GM18499 (cell line): ENCODE results near the gene IYD.

Experiments
- ATAC-seq: cut with Tn5 transposase; IDR thresholded peaks from one replicate; pipeline ENCODE4 v1.9.1; 2021; ENCODE audit warnings: moderate number of reproducible peaks; ENCODE audit not compliant: insufficient read depth, unreplicated experiment

The IYD gene, protein sequence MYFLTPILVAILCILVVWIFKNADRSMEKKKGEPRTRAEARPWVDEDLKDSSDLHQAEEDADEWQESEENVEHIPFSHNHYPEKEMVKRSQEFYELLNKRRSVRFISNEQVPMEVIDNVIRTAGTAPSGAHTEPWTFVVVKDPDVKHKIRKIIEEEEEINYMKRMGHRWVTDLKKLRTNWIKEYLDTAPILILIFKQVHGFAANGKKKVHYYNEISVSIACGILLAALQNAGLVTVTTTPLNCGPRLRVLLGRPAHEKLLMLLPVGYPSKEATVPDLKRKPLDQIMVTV

DNA sequence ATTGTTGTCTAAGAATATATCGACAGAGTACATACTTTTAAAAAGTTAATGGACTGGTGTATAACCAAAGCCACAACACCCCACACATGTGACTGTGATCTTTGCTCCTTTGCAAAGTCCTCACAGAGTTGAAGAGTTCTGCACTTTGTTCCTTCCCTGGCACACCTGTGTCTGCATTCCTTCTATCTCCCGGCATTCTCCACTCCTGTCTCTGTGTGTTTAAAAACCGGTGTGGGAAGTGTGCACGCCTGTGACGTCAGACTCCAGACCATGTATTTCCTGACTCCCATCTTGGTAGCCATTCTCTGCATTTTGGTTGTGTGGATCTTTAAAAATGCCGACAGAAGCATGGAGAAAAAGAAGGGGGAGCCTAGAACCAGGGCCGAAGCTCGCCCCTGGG is at the start of gene IYD:
Gene IYD (plus strand): TSS at position 251 of the 400 bp plus-strand sequence. CDS start 20 bp downstream, at position 271.
- ATAC-seq: no peak

DNA sequence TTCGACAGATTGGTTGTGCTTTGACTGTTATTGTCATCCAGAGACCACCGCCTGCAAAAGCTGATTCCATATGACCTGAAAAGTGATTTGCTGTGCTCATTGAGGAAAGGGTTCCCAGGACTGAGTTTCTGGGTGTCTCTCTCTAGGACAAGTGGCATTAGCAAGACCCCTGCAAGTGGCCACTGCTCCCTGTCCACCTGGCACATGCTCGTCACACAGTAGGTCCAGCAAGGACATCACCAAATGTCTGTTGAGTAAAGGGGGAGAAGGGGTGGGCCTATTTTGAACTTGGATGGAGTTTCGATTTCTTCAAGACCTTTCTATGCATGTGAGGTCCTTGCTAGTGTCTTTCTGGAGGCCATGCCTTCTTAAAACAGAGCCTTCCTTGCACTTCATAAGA is 48.9 kb upstream of the IYD start:
- no peak for ATAC-seq

DNA sequence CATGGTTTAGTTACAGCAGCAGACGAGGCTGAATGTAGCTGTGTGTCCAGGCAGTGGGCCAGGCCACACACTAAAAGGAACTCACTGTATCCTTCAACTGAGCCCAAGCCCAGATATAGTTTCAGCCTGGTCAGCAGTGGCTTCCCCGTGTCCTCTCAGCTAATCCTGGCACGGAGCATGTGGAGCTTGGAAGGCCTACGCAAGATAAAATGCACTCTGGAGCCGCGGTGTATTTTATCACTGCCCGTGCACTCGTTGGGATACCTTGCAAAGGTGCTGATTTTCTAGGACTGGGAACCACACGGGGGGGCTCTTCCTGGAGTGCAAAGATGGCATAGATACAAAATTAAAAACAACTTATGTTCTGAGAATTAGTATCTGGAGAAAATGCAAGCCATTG is 48.4 kb upstream of the IYD start:
- ATAC-seq: no peak

DNA sequence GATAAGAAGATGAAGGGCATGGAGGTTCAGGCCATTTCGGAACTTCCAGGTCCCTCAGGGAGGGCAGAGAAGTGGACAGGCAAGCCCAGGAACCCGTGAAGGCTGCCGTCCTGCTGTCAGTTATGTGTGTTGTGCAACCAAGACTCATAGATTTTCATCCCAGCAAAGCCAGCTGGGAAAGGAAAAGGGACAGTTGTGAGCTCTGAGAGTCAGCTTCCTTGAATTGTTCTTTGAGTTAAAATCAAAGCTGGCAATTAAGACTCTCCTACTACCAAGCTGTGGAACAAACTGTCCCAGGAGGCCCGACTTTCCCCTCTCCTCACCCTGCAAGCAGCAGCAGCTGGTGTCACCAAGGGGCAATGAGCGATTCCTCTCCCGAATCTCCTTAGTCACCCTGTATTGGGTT is 46.3 kb upstream of the IYD start:
- ATAC-seq: no peak

DNA sequence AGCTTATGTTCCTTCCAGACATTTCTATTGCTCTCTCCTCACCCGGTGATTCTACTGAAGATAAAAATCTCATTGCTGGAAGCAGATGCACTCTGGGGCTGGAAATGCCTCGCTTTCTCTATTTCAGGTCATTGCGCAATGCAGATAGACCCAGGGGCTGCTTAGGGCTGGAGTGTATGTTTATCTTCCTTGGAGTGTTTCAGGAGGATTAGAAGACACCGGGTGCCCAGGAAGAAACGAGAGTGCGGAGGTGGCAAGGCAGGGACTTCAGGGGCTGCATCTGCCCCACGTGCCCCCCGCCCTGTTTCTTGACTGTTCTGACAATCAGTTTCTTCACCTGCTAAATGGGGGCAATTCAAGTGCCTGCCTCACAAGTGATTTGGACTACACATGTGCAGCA is 45.6 kb upstream of the IYD start:
- ATAC-seq: no peak

DNA sequence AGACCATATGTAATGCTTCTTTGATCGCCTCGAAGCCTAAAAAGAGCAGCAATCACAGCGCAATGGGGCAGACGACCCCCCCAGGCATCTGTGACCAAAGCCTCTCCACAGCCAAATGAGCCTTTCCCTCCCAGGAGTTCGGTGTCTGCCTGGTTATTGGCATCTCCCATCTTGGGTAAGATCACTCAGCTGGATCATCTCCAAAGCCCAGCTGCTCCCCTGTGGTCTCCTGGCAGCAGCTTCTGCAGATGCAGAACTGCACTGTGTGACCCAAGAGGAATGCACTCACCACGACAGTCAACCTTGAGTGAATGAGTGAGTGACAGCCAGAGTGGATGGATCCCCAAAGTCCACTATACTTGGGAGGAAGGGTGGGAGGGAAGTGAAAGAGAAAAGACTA is 44.8 kb upstream of the IYD start:
- no peak for ATAC-seq

- no peak for ATAC-seq
Measured at GRCh38 chr6:150325066-150325772, 43.6 kb upstream of the IYD start.

GRCh38 chr6:150327117-150327774 is 41.6 kb upstream of the IYD start:
- no peak for ATAC-seq

GRCh38 chr6:150328744-150329405 is 39.9 kb upstream of the IYD start:
- ATAC-seq: no peak

GRCh38 chr6:150331344-150331743 is 37.5 kb upstream of the IYD start:
- no peak for ATAC-seq

DNA sequence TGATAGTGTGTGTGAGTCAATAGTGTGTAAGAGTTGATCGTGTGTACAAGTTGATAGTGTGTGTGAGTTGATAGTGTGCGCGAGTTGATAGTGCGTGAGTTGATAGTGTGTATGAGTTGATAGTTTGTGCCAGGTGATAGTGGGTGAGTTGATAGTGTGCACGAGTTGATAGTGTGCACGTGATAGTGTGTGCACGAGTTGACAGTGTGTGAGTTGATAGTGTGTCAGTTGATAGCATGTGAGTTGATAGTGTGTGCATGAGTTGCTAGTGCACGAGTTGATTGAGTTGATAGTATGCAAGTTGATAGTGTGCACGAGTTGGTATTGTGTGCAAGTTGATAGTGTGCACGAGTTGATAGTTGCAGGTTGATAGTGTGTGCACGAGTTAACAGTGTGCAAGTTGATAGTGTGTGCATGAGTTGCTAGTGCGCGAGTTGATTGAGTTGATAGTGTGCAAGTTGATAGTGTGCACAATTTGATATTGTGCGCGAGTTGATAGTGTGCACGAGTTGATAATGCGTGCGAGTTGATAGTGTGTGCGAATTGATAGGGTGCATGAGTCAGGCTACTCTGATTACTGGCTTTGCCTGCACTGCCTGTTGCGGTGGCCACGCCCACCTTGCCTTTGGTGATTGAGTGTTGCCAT is 35.8 kb upstream of the IYD start:
- ATAC-seq: no peak

GRCh38 chr6:150333585-150333941 is 35.2 kb upstream of the IYD start:
- no peak for ATAC-seq

GRCh38 chr6:150334790-150335783 is 33.7 kb upstream of the IYD start:
- ATAC-seq: no peak

DNA sequence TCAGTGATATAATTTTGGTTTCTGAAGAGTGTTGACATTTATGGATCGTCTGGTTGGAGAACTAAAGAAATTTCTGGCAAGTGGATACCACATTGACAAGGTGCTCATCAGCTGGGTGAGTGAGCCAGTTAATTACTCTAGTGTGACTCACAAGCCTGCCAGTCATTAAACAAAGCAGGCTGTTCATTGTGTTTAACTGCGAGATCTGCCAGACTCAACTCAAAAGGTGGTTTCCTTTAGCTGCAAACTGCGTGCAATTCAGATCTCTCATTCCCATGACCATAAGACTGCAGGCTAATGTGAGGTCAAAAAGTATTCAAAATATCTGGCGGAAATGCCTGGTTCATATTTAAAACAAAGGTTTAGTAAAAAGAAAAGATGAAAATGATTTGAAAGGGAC is 32.5 kb upstream of the IYD start:
- no peak for ATAC-seq

GRCh38 chr6:150336708-150337107 is 32.1 kb upstream of the IYD start:
- no peak for ATAC-seq

DNA sequence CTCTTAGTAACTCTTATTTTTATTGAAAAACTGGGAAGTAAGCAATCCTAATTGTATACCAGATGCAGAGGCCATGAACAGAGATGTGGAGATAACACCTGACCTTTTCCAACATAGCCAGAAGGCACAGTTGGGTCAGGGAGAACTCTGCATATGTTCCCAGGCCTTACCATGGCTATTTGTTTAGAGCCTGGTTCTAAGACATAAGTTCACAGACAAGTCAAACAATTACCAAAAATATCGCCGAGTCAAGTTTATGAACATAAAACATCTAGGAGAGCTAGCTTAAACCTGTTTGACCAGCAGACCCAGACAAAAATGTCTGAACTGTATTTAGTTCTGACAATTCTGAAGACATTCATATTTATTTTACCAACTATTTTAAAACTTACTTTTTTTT is 26.7 kb upstream of the IYD start:
- no peak for ATAC-seq

DNA sequence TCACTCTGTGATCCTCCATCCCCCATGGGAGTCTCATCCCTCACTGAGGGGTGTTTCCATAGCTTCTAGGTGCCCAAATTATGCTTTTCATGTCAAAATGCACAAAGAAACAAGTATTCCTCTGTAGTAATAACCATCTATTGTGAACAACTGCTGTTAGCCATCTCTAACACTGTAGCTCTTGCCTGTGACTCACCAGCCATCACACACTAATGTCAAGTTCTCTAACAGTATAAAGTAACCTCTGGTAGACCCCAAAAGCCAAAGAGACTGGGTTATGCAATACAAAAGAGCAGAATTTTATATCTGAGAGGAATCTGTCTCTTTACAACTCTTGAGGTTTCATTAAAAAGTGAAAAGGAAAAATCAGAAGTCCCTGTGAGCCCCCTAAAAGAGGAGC is 25.4 kb upstream of the IYD start:
- no peak for ATAC-seq

DNA sequence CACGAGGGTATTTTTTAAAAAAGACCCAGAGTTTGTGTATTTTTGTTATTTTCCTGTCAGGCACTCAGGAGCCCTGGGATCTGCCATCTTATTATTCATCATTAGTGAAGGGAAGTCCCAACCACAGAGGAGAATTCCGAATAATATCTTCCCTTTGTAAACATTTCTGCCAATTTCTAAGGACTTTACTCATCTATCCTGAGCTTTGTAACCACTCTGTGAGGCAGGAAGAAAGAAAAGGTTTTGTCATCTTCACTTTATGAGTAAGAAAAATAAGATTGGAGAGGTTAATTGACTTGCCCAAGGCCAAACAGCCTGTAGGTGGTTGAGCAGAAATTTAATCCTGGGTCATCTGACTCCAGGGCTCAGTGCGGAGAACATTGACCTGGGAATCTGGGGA is 23.0 kb upstream of the IYD start:
- ATAC-seq: no peak

GRCh38 chr6:150346346-150346745 is 22.5 kb upstream of the IYD start:
- no peak for ATAC-seq
